ENCODE data around the gene LARGE1. TPM values are rescaled to one million over a fixed set of nuclear protein-coding genes. Genes with fewer than 3 reads are reported as not detected.

LARGE1 gene
- polyA plus RNA-seq, 3 donors, result 0.05 to 0.13 TPM; not detected in 1

DNA sequence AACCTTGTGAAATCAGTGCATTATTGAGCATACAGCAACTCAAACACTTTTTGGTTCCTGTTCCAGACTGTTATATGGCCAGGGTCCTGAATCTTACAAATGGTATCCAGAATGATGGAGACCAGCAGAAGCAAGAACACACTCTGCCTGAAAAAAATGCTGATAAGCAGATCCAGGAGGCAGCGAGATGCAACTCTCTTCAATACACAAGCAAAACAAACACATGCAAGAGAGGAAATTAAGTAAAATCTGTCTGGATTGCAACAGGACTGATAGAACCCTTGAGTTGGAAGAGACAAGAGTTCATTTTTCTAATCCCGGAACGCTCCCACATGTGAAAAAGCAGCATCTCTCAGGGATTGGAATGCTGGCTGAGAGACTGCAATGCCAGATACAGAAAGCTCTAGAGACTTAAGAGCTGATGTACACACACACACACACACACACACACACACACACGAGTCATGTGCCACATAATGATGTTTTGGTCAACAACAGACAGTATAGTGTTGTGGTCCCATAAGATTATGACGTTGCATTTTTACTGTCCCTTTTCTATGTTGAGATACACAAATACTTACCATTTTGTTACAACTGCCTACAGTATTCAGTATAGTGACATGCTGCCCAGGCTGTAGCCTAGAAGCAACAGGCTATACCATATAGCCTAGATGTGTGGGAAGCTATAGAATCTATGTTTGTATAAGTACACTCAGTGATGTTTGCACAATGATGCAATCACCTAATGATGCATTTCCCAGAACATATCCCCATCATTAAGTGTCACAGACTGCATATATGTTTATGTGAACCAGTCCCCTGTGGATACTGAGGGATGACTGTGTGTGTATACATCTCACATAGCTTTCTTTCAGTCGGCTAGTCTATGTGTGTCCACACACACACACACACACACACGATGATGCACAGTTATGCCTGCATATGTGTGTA lies 406.6 kb downstream of the LARGE1 start:
- H3K9ac ChIP-seq (ENCODE audit: insufficient read depth, low read length, poor library complexity, severe bottlenecking), result no peak overlapping the region
- no peaks in the 10 kb centered on the region for H3K9me3 ChIP-seq (replicated peaks in 1 of 2; ENCODE audit: control insufficient read depth in 1 of 2, insufficient read depth in 1 of 2, low read length in 2 of 2)
- intact Hi-C loops (cut with micrococcal nuclease), result no loop called here
- H3K27ac ChIP-seq (ENCODE audit: low read depth in 1 of 2, low read length in 2 of 2), result no peak overlapping the region
- H3K4me1 ChIP-seq (ENCODE audit: control insufficient read depth in 1 of 2, insufficient read depth in 2 of 2, low read length in 2 of 2), result no peaks in the 10 kb centered on the region
- Mint-ChIP-seq H3K9me3 (no peaks in the 10 kb centered on the region), H3K27me3 (ENCODE audit: low read depth in 3 of 3) (peaks cover 0 to 2% (median 2%) of the 10 kb centered on the region in 3 donors), H3K4me1 (no peaks in the 10 kb centered on the region), H3K27ac (no peak overlapping the region), H3K4me3 (no peak overlapping the region), H3K36me3 (no peaks in the 10 kb centered on the region)
- no peak overlapping the region for H2AFZ ChIP-seq (ENCODE audit: insufficient read depth, low read depth, low read length, poor library complexity, severe bottlenecking)
- H3K4me2 ChIP-seq (replicated peaks; ENCODE audit: extremely low read depth, low read length, poor library complexity, severe bottlenecking), result no peak overlapping the region
- TF ChIP-seq, protein P1, sequence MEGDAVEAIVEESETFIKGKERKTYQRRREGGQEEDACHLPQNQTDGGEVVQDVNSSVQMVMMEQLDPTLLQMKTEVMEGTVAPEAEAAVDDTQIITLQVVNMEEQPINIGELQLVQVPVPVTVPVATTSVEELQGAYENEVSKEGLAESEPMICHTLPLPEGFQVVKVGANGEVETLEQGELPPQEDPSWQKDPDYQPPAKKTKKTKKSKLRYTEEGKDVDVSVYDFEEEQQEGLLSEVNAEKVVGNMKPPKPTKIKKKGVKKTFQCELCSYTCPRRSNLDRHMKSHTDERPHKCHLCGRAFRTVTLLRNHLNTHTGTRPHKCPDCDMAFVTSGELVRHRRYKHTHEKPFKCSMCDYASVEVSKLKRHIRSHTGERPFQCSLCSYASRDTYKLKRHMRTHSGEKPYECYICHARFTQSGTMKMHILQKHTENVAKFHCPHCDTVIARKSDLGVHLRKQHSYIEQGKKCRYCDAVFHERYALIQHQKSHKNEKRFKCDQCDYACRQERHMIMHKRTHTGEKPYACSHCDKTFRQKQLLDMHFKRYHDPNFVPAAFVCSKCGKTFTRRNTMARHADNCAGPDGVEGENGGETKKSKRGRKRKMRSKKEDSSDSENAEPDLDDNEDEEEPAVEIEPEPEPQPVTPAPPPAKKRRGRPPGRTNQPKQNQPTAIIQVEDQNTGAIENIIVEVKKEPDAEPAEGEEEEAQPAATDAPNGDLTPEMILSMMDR (IDR thresholded peaks at IDR 0.05), result no peak
- H3K79me2 ChIP-seq (ENCODE audit: insufficient read depth, low read length), result no peaks in the 10 kb centered on the region
- no peaks in the 10 kb centered on the region for H3K36me3 ChIP-seq (replicated peaks in 1 of 2; ENCODE audit: control insufficient read depth in 1 of 2, insufficient read depth in 2 of 2, low read length in 2 of 2)
- no peaks in the 10 kb centered on the region for H4K20me1 ChIP-seq (ENCODE audit: insufficient read depth, low read length)
- no CpG with 5 or more reads among the region's 7 CpGs for WGBS (ENCODE audit: insufficient coverage)
- no peak overlapping the region for H3K4me3 ChIP-seq (replicated peaks in 1 of 3; ENCODE audit: low read depth in 2 of 3, low read length in 3 of 3)
- DNase-seq, result no peak
- no peaks in the 10 kb centered on the region for H3K27me3 ChIP-seq (ENCODE audit: control insufficient read depth in 2 of 2, insufficient read depth in 2 of 2, low read length in 2 of 2)

DNA sequence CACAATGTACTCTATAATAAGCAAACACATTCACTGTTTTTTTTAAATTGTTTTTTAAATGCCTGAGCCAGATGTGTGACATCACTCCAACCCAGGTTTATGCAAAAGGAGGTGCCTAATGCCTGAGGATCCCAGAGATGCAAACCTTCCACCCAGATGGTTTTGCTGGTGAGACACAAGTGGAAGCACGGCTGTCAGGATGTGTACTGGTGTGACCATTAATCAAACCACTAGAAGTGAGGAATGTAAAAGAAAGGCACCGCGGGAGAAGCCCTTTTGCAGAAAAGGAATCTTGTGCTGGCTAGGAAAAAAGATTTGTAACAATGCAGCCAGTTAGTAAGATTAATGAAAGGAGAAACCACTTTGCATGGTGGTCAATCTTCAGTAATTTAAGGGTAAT lies 407.4 kb downstream of the LARGE1 start:
- TF ChIP-seq, protein P1 (IDR thresholded peaks at IDR 0.05), result no peak
- Histone ChIP-seq H3K9ac (ENCODE audit: insufficient read depth, low read length, poor library complexity, severe bottlenecking) (no peak overlapping the region), H3K27ac (ENCODE audit: low read depth in 1 of 2, low read length in 2 of 2) (no peak overlapping the region), H2AFZ (ENCODE audit: insufficient read depth, low read depth, low read length, poor library complexity, severe bottlenecking) (no peak overlapping the region), H3K27me3 (ENCODE audit: control insufficient read depth in 2 of 2, insufficient read depth in 2 of 2, low read length in 2 of 2) (no peaks in the 10 kb centered on the region), H3K79me2 (ENCODE audit: insufficient read depth, low read length) (no peaks in the 10 kb centered on the region), H3K4me2 (replicated peaks; ENCODE audit: extremely low read depth, low read length, poor library complexity, severe bottlenecking) (no peak overlapping the region), H3K4me3 (replicated peaks in 1 of 3; ENCODE audit: low read depth in 2 of 3, low read length in 3 of 3) (no peak overlapping the region), H3K9me3 (replicated peaks in 1 of 2; ENCODE audit: control insufficient read depth in 1 of 2, insufficient read depth in 1 of 2, low read length in 2 of 2) (no peaks in the 10 kb centered on the region), H3K4me1 (ENCODE audit: control insufficient read depth in 1 of 2, insufficient read depth in 2 of 2, low read length in 2 of 2) (no peaks in the 10 kb centered on the region), H3K36me3 (replicated peaks in 1 of 2; ENCODE audit: control insufficient read depth in 1 of 2, insufficient read depth in 2 of 2, low read length in 2 of 2) (no peaks in the 10 kb centered on the region), H4K20me1 (ENCODE audit: insufficient read depth, low read length) (no peaks in the 10 kb centered on the region)
- Mint-ChIP-seq H3K4me3 (no peak overlapping the region), H3K4me1 (no peaks in the 10 kb centered on the region), H3K27me3 (ENCODE audit: low read depth in 3 of 3) (peaks cover 0 to 2% (median 2%) of the 10 kb centered on the region in 3 donors), H3K27ac (no peak overlapping the region), H3K36me3 (no peaks in the 10 kb centered on the region), H3K9me3 (no peaks in the 10 kb centered on the region)
- intact Hi-C loops (cut with micrococcal nuclease), result no loop called here
- WGBS (ENCODE audit: insufficient coverage), result 100% methylated on average over 2 of the region's 3 CpGs
- no peak for DNase-seq
